ENCODE measurements around the gene RRBP1.

DNA sequence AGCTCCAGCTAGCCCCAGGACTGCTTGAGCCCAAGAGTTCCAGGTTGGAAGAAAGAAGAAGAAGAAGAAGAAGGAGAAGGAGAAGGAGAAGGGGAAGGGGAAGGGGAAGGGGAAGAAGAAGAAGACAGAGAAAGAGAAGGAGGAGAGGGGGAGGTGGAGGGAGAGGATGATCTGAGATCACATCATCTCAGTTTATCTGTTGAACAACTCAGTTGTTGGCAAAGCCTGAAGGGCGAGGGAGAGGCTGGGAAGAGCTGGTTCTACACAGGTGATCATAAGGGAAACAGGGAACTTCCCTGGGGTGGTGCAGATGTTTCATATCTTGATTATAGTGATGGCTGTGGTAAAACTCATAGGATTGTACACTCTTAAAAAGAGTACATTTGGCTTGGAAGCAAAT lies 3.1 kb upstream of the RRBP1 start:
- TF ChIP-seq, protein P1, sequence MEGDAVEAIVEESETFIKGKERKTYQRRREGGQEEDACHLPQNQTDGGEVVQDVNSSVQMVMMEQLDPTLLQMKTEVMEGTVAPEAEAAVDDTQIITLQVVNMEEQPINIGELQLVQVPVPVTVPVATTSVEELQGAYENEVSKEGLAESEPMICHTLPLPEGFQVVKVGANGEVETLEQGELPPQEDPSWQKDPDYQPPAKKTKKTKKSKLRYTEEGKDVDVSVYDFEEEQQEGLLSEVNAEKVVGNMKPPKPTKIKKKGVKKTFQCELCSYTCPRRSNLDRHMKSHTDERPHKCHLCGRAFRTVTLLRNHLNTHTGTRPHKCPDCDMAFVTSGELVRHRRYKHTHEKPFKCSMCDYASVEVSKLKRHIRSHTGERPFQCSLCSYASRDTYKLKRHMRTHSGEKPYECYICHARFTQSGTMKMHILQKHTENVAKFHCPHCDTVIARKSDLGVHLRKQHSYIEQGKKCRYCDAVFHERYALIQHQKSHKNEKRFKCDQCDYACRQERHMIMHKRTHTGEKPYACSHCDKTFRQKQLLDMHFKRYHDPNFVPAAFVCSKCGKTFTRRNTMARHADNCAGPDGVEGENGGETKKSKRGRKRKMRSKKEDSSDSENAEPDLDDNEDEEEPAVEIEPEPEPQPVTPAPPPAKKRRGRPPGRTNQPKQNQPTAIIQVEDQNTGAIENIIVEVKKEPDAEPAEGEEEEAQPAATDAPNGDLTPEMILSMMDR (IDR thresholded peaks at IDR 0.05) = no peak
- no peak for TF ChIP-seq POLR2A (IDR thresholded peaks at IDR 0.05)

Data from body of pancreas (tissue), 4 donors.